NCI-H1436 treated with DMSO at 0.1 percent for 48 hours (cell line): ENCODE data around the gene SAMM50.
"Not testable (repeated sequence)": the region's sequence is repeated elsewhere in the genome, so short reads cannot be mapped to it uniquely, and the experiment has no call there.

ENCODE experiments used
- DNase-seq: peaks from one replicate; lab custom pipeline; 2025; lab: John Stamatoyannopoulos, UW

Gene SAMM50

GRCh38 chr22:44001521-44001920 lies 46.3 kb downstream of the SAMM50 start:
- no peak for DNase-seq

- DNase-seq: no peak
These were observed 47.1 kb downstream of the SAMM50 start for GRCh38 chr22:44002324-44002723.

GRCh38 chr22:44002997-44003396 lies 47.8 kb downstream of the SAMM50 start:
- DNase-seq: no peak

DNA sequence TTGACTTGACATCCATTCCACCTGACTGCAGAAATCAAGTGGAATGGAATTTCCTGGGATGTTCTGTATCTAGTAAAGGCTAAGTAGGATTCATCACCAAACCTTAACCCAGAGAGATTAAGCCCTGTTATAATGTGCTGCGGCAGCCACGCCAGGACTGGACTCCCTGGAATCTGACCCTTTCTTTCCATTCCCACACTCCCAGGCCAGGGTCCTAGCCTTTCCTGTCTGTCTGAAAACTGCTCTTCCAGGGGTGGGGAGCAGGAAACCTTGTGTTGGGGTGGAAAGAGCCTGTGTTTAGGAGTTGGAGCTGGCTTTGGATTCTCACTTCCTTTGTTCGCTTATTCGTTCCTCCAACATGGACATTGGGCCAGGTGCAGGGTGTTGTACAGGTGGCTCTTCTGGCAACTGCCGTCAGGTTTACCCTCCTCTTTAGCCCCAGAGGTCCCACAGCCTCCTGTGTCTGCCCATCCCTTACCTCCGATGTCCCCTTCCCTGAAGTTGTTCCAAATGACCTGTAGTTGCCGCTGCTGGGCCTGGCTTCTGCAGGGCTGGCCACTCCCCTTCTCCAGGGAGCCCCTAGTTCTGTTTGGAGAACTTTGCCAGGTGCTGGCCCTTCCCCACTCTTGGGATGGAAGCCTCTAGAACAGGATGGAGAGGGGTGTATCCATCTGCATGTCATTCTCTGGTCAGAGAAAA lies 48.3 kb downstream of the SAMM50 start:
- no peak for DNase-seq

DNA sequence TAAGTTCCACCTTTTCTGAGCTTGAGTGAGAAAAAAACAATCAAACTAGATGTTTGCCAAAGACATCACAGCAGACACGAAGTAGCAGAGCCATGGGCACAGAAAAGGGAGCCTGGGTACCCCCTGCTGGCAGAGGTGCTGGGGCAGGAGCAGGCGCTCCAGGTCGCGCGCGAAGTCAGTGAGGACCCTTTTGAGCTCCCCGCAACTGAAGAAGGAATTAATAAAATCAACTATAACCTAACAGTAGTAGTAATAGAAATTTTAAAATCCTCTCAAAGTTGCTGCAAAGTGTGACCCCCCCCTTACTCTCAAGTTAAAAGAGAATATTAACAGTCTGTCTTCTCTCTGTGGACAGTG lies 48.8 kb downstream of the SAMM50 start:
- DNase-seq: no peak

DNA sequence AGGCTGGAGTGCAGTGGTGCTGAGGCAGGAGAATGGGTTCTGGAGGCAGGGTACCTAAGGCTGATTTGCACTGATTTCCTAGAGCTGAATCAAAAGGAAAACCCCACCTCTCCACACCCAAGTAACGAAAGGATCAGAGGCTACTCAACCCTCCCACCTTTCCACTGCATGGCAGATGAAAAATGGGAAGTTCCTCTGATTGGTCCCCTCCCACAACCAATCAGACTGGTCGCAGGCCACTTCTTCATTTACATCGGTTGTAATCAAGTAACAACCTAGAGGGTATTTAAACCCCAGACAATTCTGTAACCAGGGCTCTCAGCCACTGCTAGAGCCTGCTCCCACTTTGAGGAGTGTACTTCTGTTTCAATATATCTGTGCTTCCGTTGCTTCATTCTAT lies 50.3 kb downstream of the SAMM50 start:
- no peak for DNase-seq

GRCh38 chr22:44012162-44012561 lies 56.9 kb downstream of the SAMM50 start:
- no peak for DNase-seq

GRCh38 chr22:44012591-44012990 lies 57.3 kb downstream of the SAMM50 start:
- no peak for DNase-seq

DNA sequence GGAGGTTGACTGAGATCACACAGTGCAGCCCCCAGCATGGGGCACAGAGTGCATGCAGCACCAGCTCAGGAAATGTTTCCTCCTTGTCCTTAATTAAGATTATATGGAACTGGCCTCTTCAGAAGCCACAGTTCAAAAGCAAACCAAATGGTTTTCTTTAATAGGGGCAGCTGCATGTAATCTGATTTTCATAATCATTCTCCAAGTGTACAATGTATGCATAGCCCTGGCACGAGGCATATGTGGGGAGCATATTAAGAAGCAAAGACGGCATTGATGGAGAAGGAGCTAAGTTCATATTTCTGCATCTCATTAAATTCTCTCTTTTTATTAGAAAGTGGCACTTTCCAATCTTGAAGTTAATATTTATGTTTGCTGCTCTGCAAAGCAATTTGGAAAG lies 59.0 kb downstream of the SAMM50 start:
- DNase-seq: no peak

DNA sequence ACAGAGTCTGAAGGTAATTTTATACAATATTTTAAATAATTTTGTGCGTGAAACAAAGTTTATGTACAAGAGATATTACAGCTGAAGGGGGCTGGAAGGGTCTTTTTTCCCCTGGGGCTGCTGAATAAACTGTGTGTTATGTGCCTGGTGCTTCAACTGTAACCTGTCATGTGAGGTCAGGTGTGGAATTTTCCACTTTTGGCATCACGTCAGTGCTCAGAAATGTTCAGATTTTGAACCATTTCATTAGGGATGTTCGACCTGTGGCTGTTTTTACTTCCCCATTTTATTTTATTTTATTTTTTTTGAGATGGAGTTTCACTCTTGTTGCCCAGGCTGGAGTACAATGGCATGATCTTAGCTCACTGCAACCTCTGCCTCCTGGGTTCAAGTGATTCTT lies 61.3 kb downstream of the SAMM50 start:
- DNase-seq: not testable (repeated sequence)

GRCh38 chr22:44018594-44018993 lies 63.4 kb downstream of the SAMM50 start:
- DNase-seq: no peak

DNA sequence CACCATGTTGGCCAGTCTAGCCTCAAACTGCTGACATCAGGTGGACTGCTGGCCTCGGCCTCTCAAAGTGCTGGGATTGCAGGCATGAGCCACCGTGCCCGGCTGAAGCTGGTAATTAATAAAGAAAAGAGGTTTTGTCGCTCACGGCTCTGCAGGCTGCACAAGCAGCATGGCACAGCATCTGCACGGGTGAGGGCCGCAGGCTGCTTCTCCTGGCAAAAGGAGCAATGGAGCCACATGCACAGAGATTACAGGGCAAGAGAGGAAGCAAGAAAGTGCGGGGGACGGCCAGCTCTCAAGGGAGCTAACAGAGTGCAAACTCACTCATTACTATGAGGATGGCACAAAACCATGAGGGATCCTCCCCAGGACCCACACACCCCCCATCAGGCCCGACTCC lies 64.2 kb downstream of the SAMM50 start:
- DNase-seq: no peak

GRCh38 chr22:44019846-44020245 lies 64.6 kb downstream of the SAMM50 start:
- DNase-seq: no peak

- no peak for DNase-seq
These were observed 65.7 kb downstream of the SAMM50 start for GRCh38 chr22:44020981-44021380.

GRCh38 chr22:44023404-44024287 lies 68.4 kb downstream of the SAMM50 start:
- no peak for DNase-seq

DNA sequence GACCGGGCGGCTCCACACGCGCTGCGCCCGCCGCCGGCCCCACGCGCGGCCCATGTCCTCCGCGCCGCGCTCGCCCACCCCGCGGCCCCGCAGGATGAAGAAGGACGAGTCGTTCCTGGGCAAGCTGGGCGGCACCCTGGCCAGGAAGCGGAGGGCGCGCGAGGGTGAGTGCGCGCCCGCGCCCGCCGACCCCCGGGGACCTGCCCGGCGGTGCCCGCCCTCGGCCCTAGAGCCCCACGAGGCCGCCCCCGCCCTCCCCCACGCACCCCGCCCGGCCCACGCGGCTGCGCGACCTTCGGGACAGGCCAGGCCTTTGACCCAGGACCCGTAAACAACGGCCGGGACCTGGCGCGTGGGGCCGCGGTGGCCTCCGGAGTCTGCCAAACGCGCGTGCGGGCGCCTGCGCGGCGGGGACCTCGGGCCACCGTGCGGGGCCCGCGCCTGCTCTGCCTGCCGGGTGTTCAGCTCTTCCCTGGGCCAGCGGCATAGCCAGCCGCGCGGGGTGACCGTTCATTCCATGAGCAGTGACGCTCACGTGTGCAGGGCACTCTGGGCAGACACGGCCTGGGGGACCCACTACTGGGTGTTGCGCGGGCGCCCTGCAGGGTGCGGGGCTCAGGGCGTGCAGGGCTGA lies 69.2 kb downstream of the SAMM50 start, which contains the start of gene PARVB:
PARVB (plus strand) TSS at position 15 of the 634 bp plus-strand sequence; CDS start at position 53, 38 bp downstream.
- DNase-seq: no peak

DNA sequence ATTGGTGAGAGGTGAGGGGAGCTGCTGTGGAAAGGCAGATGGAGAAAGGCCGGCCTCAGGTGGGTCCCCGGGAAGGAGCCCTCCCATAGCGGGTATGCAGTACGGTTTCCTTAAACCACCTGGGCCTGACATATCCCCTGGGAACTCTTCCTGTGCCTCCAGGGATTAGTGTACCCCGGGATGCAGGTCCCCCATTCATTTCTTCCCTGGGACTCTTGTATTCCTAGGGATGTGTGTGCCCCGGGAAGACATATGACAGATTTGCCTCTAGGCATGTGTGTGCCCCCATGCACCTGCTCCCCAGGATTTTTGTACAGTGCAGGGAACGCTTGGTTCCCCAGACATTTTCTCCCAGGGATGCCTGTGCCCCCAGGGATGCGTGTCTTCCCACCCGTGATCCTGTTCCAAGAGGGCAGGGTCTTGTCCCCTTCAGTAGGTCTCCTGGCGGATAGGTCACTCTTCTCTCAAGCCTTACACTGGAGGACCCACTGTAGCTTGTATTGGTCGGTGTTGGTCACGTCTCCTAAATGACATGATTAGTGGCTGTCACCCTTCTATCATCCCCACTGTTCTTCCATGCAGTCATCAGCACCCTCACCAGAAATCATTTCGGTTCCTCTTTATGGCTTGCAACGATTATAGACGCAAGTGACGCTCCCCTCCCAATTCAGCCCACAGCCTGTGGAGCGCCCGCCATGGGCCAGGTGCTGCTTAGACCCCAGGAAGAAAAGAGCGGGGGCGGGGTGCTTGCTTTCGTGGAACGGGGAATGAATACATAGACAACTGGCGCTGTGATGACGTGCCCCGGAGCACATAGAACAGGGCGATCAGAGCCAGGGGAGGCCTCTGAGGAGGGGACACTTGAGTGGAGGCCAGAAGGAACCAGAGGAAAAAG lies 70.2 kb downstream of the SAMM50 start:
- no peak for DNase-seq

DNA sequence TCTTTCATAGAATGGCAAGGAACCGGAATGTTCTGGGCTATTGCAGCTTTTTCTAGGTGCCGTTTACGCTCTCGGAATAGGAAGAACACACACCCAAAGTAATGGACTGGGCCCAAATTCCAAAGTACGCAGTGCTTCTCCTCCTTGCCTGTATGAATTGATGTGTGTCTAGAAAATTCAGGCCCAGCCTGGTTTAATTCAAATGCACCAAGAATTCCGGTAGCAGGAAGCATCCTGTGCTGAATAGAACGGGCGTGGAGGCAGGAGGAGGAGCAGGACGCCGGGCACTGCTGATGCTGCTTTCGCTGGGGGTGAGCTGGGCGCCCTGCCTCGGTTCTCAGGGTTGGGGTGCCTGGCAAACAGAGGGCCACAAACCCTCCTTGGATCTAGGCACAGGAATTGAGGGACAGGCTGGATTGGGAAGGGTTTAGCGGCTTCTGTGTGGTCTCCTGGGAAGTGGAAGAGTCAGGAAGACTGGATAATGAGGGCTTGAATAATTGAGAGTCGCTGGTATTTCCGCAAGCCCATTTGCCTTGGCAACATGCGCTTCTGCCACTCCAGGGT lies 70.9 kb downstream of the SAMM50 start:
- no peak for DNase-seq

GRCh38 chr22:44026630-44027511 lies 71.6 kb downstream of the SAMM50 start:
- DNase-seq: no peak

DNA sequence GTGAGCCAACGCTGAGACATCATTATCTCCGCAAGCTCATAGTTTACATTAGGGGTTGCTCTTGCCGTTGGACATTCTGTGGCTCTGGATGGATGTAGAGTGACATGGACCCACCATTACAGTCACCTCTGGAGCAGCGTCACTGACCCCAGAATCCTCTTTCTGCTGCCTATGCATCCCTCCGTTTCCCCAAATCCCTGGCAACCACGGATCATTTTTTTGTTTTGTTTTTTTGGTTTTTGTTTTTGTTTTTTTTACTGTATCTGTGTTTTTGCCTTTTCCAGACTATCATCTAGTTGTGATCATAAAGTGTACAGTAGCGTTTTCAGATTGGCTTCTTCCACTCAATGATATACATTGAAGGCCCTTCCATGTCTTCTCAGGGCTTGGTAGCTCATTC lies 72.8 kb downstream of the SAMM50 start:
- DNase-seq: no peak

DNA sequence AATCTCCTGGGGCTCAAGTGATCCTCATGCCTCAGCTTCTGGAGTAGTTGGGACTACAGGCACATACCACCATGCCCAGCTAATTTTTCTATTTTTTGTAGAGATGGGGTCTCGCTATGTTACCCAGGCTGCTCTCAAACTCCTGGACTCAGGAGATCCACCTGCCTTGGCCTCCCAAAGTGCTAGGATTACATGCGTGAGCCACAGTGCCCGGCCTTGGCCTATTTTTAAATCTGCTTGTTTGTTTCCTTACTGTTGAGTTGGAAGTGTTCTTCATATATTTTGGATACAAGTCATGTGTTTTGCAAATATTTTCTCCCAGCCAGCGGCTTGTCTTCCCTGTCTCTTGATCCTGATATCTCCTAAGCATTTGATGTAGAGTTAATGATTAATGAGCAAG lies 73.8 kb downstream of the SAMM50 start:
- DNase-seq: no peak
